Hematopoietic multipotent progenitor cell treated with erythropoietin and hydrocortisone succinate and interleukin-3 and kit ligand, for 8 days (in vitro differentiated cells): ENCODE results near the gene AUTS2.

Experiments used
- DNase-seq: peaks from one replicate; pipeline ENCODE4 v3.0.0-alpha.2; 2015

The AUTS2 gene

DNA sequence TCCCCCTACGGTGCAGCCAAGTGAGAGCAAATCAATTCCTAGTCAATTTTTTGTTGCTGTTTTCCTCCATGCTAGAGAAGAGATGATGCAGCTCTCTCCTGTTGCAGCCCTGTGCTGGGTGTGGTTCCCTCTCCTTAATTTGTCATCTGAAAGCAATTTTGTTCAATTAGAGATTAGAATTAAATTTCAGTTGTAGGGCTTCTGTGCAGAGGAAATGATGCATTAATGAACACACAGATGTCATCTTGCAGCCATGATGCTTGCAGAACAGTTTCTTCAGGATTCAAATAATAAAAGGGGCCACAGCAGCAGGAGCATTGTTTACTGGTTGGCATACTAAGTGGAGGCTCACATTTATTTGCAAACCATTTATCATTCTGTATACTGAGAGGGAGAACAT, 266.0 kb downstream of the AUTS2 start:
- no peak for DNase-seq

DNA sequence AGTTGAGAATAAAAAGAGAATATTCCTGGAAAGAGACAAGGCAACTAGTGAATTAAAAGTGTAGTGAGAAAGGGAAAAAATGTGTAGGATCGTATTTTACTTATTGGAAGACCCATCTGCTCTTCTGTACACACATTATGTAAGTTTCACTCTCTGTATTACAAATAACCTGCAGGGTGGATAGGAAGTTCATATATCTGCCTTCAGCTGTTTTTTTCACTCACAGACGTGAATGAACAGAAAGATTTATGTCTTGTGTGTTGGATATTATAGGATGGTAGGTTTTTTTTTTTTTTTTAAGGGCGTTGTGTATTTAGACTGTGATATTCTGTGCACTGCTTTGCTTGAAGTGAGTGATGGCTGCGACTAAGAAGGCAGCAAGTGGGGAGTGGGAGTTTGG, 266.5 kb downstream of the AUTS2 start:
- DNase-seq: no peak

- DNase-seq: no peak
These were observed 270.6 kb downstream of the AUTS2 start for GRCh38 chr7:69868921-69869320.

DNA sequence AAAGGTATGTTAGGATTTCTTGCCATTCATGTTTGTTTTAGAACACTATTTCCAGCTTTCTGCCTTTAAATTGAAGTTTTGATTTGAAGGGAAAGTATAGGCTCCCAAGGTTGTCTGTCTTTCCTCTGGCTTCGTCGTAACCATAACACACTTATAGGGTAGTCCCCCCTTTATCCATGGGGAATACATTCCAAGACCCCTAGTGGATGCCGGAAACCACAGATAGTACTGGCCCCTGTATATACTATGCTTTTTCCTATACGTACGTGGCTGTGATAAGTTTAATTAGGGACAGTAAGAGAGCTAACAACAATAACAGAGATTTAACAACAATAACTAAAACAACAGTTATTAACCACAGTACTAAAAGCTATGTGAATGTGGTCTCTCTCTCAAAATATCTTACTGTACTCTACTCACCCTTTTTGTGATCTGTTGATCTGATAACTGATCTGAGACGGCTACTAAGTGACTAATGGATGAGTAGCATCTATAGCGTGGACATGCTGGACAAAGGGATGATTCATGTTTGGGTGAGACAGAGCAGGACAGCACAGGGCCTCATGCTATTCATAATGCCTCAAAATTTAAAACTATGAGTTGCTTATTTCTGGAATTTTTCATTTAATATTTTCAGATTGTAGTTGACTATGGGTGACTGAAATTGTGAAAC, 273.1 kb downstream of the AUTS2 start:
- DNase-seq: no peak

GRCh38 chr7:69871886-69872569, 273.8 kb downstream of the AUTS2 start:
- peak; percentile 97 for DNase-seq

GRCh38 chr7:69873512-69873911, 275.2 kb downstream of the AUTS2 start:
- DNase-seq: no peak

GRCh38 chr7:69878015-69878414, 279.7 kb downstream of the AUTS2 start:
- DNase-seq: no peak

DNA sequence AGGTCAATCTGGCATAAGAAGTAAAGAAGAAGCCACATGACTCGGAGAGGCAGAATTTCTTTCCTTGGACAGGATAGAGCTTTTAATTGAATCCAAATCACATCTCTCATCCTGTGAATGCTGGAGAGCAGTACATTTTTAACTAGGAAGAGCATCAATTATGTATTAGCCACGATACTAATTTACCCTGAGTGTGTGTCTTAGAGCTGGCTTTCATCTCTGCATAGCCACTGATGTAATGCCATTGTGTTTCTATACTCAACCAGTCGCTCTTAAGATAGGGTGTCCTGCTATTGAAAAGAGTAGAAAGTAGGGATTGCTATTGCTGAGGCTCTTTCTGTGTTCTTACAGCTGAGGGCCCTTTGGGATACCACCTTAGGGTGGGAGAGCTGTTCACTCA, 280.3 kb downstream of the AUTS2 start:
- no peak for DNase-seq

DNA sequence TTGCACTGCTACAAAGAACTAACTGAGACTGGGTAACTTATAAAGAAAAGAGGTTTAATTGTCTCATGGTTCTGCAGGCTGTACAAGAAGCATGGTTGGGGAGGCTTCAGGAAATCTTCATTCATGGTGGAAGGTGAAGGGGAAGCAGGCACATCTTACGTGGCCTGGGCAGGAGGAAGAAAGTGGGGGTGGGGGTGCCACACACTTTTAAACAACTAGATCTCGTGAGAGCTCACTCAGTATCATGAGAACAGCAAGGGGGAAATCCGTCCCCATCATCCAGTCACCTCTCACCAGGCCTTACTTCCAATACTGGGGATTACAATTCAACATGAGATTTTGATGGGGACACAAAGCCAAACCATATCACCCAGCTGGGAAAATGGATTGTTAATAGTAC, 281.7 kb downstream of the AUTS2 start:
- DNase-seq: no peak

DNA sequence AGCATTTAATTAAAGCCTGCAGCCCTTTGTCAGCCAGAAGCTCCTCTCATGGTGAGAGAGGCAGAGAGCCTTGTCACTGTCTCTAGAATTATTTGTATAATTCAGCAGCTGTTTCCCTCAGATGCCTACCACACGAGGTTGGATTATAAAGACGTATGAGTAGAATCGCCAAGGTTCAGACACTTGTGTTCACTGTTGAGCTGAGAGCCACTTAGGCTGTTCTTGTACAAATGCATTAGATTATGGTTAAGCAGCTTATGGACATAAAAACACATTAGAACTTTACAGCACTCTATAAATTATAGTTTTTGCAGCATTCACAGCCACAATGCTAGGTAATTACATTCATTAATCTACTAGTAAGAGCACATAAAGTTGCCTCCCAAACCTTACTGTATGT, 282.6 kb downstream of the AUTS2 start:
- no peak for DNase-seq

- no peak for DNase-seq
These were observed 284.0 kb downstream of the AUTS2 start for GRCh38 chr7:69882269-69882668.

- no peak for DNase-seq
These were observed 285.2 kb downstream of the AUTS2 start for GRCh38 chr7:69883399-69883891.

DNA sequence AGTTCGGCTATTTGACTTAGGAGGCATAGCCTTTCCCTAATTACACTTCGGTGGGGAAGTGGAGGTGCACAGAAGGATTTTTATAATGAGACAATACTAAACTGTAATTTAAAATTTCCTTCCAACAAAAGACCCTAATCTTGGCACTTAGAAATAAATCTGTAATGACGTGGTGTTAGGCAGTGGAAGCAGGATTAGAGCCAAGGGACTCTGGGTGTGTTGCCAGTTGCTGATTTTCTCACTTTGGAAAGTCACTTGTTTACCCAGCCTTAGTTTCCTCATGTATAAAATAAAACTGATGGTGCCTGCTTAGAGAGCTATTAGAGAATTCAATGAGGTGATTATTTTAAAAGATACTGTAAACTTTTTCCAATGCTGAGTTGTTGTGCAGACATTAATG, 287.2 kb downstream of the AUTS2 start:
- DNase-seq: no peak

- peak; percentile 43 for DNase-seq
These were observed 291.2 kb downstream of the AUTS2 start for GRCh38 chr7:69889338-69889975.

DNA sequence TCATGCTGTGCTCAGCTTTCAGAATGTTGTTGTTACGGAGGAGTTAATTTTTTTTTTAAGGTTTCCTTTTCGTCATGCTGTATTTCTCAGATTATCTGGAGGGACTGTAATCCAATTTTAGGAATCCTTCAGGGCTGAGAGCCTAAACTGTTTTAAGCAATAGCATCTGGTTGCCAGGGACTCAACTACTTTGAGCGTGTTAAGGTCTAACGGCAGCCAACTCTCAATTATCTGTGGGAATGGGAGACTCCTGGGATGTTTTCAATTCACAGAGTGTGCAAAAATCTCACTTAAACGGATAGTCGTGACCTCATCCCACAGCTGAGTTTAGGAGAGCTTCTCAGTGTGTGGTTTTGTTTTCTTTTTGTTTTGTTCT, 291.7 kb downstream of the AUTS2 start:
- DNase-seq: no peak

DNA sequence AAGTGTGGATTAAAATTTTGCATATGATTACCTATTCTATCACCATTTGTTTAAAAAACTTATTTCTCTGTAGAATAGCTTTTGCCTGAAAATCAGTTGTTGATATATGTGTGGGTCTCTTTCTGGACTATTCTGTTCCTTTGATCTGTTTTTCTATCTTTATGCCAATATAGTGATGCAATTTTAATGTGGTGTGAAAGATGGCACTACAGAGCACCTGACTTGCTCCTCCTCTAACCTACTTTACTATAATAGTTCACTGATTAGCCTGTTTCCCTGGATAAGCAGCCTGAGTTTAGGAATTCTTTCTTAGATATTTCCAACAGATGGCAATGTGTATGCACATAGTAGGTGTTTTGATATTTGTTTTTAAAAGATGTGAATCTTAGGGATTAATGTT, 294.5 kb downstream of the AUTS2 start:
- peak; percentile 12 for DNase-seq

- peak; percentile 69 for DNase-seq
These were observed 295.6 kb downstream of the AUTS2 start for GRCh38 chr7:69893906-69894305.

DNA sequence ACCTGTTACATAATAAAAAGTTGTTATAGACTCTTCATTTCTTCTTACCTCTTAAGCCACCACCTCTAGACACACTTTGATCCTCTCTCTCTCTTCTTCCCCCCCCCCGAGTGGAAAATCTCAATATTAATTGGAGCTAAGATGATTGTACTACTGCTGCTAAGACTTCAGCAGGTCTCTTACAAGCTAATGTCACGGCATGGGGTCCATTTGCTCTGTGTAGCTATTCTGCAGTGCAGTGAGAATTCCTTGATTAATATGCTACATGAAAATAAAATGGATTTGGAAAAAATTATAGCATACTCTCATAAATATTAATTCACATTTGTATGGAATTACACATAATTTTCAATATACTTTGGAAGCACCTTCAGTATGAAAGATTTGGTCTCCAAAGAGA, 297.2 kb downstream of the AUTS2 start:
- DNase-seq: no peak

DNA sequence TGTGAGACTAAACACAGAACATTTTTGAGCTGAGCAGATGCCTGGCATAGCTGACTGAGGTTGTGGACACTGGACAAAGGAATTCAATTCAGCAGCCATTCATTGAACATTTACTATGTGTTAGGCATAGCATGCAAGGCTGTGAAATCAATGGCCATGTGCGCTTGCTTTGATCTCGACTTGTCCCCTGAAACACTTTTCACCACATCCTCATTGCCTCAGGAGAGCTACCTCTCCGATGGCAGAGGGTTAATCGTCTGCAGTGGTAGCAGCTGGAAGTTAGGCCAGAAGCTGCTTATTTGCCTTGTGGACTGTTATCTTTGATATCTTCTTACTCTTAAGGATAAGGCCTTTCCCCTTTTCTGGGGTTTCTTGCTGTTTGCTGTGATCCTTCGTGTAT, 297.8 kb downstream of the AUTS2 start:
- DNase-seq: no peak

DNA sequence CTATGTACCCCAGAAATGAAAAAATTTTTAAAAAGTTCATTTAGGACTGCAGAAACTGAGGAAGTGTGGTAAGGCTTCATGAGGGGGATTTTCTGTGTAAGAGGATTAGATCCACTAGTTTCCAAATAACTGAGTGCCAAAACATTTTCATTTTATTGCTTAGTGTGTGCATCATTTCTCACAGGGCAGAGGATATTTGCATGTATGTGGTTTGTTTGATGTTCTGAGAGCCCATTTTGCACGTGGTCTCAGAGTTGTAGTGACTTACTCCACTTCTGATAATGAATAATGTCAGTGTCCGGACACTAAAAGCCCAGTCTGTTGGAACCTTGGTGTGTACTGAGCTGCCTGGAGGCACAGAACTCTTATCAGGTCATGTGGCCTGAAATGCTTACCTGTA, 299.9 kb downstream of the AUTS2 start:
- no peak for DNase-seq

GRCh38 chr7:69903410-69903809, 305.1 kb downstream of the AUTS2 start:
- no peak for DNase-seq

GRCh38 chr7:69906283-69906995, 308.2 kb downstream of the AUTS2 start:
- DNase-seq: peak; percentile 54

- no peak for DNase-seq
These were observed 309.4 kb downstream of the AUTS2 start for GRCh38 chr7:69907720-69908119.

DNA sequence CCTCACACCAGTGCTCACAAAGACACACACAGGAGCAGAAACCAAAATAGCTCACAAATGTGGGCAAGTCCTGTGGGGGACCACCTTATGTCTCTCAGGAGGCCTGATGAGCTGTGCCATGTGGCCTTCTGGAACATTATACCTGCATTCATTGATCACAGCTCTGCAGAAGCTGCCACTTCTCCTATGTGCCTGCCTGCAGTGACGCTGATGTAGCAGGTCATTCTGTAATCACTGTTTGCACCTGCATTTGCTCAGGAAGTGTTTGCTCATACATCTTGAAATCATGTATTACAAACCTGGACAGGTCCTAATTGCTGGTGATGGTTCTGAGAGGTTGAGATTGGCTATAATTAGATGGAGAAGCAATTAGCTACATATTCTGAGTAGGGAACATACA, 310.2 kb downstream of the AUTS2 start:
- DNase-seq: no peak
